Measurements from ENCODE around the gene PHC2.

The PHC2 gene

GRCh38 chr1:33388805-33389771 lies 41.8 kb downstream of the PHC2 start:
- Histone ChIP-seq H3K27ac (no peak overlapping the region), H3K4me3 (IDR thresholded peaks at IDR 0.05; ENCODE audit: insufficient read depth, low read depth, low read length) (no peak overlapping the region), H3K4me2 (no peak overlapping the region), H2AFZ (ENCODE audit: low read depth) (no peak overlapping the region), H3K36me3 (ENCODE audit: insufficient read depth) (no peaks in the 10 kb centered on the region), H3K4me1 (ENCODE audit: low read depth, poor library complexity, severe bottlenecking) (no peaks in the 10 kb centered on the region), H3K27me3 (ENCODE audit: insufficient read depth, low read depth) (no peaks in the 10 kb centered on the region), H3K79me2 (ENCODE audit: insufficient read depth, low read depth) (no peaks in the 10 kb centered on the region), H3K9ac (no peak overlapping the region), H4K20me1 (ENCODE audit: insufficient read depth) (no peaks in the 10 kb centered on the region)
- no peak for TF ChIP-seq CTCF (conservative IDR thresholded peaks at IDR 0.05; ENCODE audit: low read depth, low read length)

- Histone ChIP-seq H3K36me3 (ENCODE audit: insufficient read depth) (no peaks in the 10 kb centered on the region), H3K27ac (no peak overlapping the region), H3K9ac (no peak overlapping the region), H3K27me3 (ENCODE audit: insufficient read depth, low read depth) (no peaks in the 10 kb centered on the region), H2AFZ (ENCODE audit: low read depth) (no peak overlapping the region), H4K20me1 (ENCODE audit: insufficient read depth) (no peaks in the 10 kb centered on the region), H3K4me2 (no peak overlapping the region), H3K4me1 (ENCODE audit: low read depth, poor library complexity, severe bottlenecking) (no peaks in the 10 kb centered on the region), H3K79me2 (ENCODE audit: insufficient read depth, low read depth) (no peaks in the 10 kb centered on the region), H3K4me3 (IDR thresholded peaks at IDR 0.05; ENCODE audit: insufficient read depth, low read depth, low read length) (no peak overlapping the region)
- TF ChIP-seq CTCF (conservative IDR thresholded peaks at IDR 0.05; ENCODE audit: low read depth, low read length) = no peak
Observed at GRCh38 chr1:33387625-33388024, 43.3 kb downstream of the PHC2 start.

GRCh38 chr1:33385251-33385650 lies 45.6 kb downstream of the PHC2 start:
- TF ChIP-seq CTCF (conservative IDR thresholded peaks at IDR 0.05; ENCODE audit: low read depth, low read length) = no peak
- no peak overlapping the region for H2AFZ ChIP-seq (ENCODE audit: low read depth)
- no peak overlapping the region for H3K27ac ChIP-seq
- H3K4me3 ChIP-seq (IDR thresholded peaks at IDR 0.05; ENCODE audit: insufficient read depth, low read depth, low read length) = no peak overlapping the region
- H3K4me2 ChIP-seq = no peak overlapping the region
- H3K27me3 ChIP-seq (ENCODE audit: insufficient read depth, low read depth) = no peaks in the 10 kb centered on the region
- H3K4me1 ChIP-seq (ENCODE audit: low read depth, poor library complexity, severe bottlenecking) = peaks cover 9% of the 10 kb centered on the region
- H4K20me1 ChIP-seq (ENCODE audit: insufficient read depth) = no peaks in the 10 kb centered on the region
- no peaks in the 10 kb centered on the region for H3K36me3 ChIP-seq (ENCODE audit: insufficient read depth)
- H3K79me2 ChIP-seq (ENCODE audit: insufficient read depth, low read depth) = no peaks in the 10 kb centered on the region
- H3K9ac ChIP-seq = no peak overlapping the region

- TF ChIP-seq CTCF (conservative IDR thresholded peaks at IDR 0.05; ENCODE audit: low read depth, low read length) = no peak
- H4K20me1 ChIP-seq (ENCODE audit: insufficient read depth) = no peaks in the 10 kb centered on the region
- no peaks in the 10 kb centered on the region for H3K36me3 ChIP-seq (ENCODE audit: insufficient read depth)
- H3K27ac ChIP-seq = no peak overlapping the region
- H3K4me3 ChIP-seq (IDR thresholded peaks at IDR 0.05; ENCODE audit: insufficient read depth, low read depth, low read length) = no peak overlapping the region
- H3K9ac ChIP-seq = no peak overlapping the region
- H3K79me2 ChIP-seq (ENCODE audit: insufficient read depth, low read depth) = no peaks in the 10 kb centered on the region
- H3K27me3 ChIP-seq (ENCODE audit: insufficient read depth, low read depth) = no peaks in the 10 kb centered on the region
- H3K4me2 ChIP-seq = no peak overlapping the region
- H3K4me1 ChIP-seq (ENCODE audit: low read depth, poor library complexity, severe bottlenecking) = peaks cover 9% of the 10 kb centered on the region
- H2AFZ ChIP-seq (ENCODE audit: low read depth) = no peak overlapping the region
Observed at GRCh38 chr1:33384040-33384812, 46.7 kb downstream of the PHC2 start.

Data from KMS-11 (cell line).